Measurements from ENCODE around the gene RUBCN.
"Not testable (repeated sequence)": the region's sequence is repeated elsewhere in the genome, so short reads cannot be mapped to it uniquely, and the experiment has no call there.

- TF ChIP-seq CTCF (conservative IDR thresholded peaks at IDR 0.05; ENCODE audit: low read depth, low read length); EZH2 (IDR thresholded peaks at IDR 0.05; ENCODE audit: borderline replicate concordance, low read depth, low read length, poor library complexity, severe bottlenecking): not testable (repeated sequence)
These were observed 89.1 kb downstream of the RUBCN start for GRCh38 chr3:197647649-197648048.
